ENCODE measurements around the gene ZNF530. TPM values are rescaled to one million over a fixed set of nuclear protein-coding genes. Genes with fewer than 3 reads are reported as not detected.

Gene ZNF530
- total and polyA plus RNA-seq, 2 donors from 2014 or later = 1.1 to 3.5 TPM

GRCh38 chr19:57560049-57560491, 39.6 kb upstream of the ZNF530 start:
- peak overlapping the region; percentile 13 to 77 (median 74) for H3K9ac ChIP-seq (ENCODE audit: low read length in 3 of 3)
- no peak overlapping the region for H3K27ac ChIP-seq (ENCODE audit: low read depth in 2 of 2, low read length in 2 of 2)
- peak overlapping the region; percentile 84 to 96 (median 85) for H3K4me3 ChIP-seq (ENCODE audit: low read length in 3 of 3)
- intact Hi-C loops (cut with DNase I) = no loop called here
- DNase-seq (peak in 4 of 5 donors; percentile 9 to 68 (median 50)), FAIRE-seq (no peak)
- H3K4me1 ChIP-seq (ENCODE audit: control insufficient read depth in 2 of 3, insufficient read depth in 2 of 3, low read depth in 1 of 3, low read length in 3 of 3) = peaks cover 5 to 15% (median 11%) of the 10 kb centered on the region in 3 donors
- no peak for TF ChIP-seq CTCF (IDR thresholded peaks at IDR 0.05; ENCODE audit: borderline replicate concordance, extremely low read depth, insufficient read depth)
- H3K36me3 ChIP-seq (ENCODE audit: control insufficient read depth in 2 of 3, insufficient read depth in 3 of 3, low read length in 3 of 3) = peaks cover 4 to 12% (median 9%) of the 10 kb centered on the region in 3 donors
- no peaks in the 10 kb centered on the region for H3K27me3 ChIP-seq (ENCODE audit: control insufficient read depth, insufficient read depth, low read length)
- H3K9me3 ChIP-seq (ENCODE audit: control insufficient read depth in 2 of 3, insufficient read depth in 1 of 3, low read length in 3 of 3) = peaks cover 0 to 12% (median 6%) of the 10 kb centered on the region in 3 donors

GRCh38 chr19:57563547-57563946, 36.1 kb upstream of the ZNF530 start:
- intact Hi-C loops (cut with DNase I) = no loop called here
- no peak for TF ChIP-seq CTCF (IDR thresholded peaks at IDR 0.05; ENCODE audit: borderline replicate concordance, extremely low read depth, insufficient read depth)
- H3K27ac ChIP-seq (ENCODE audit: low read depth in 2 of 2, low read length in 2 of 2) = no peak overlapping the region
- DNase-seq = no peak
- FAIRE-seq = no peak
- no peak overlapping the region for H3K9ac ChIP-seq (ENCODE audit: low read length in 3 of 3)
- no peak overlapping the region for H3K4me3 ChIP-seq (ENCODE audit: low read length in 3 of 3)
- H3K4me1 ChIP-seq (ENCODE audit: control insufficient read depth in 2 of 3, insufficient read depth in 2 of 3, low read depth in 1 of 3, low read length in 3 of 3) = peaks cover 2 to 8% (median 2%) of the 10 kb centered on the region in 3 donors
- peaks cover 0 to 39% (median 32%) of the 10 kb centered on the region in 3 donors for H3K9me3 ChIP-seq (ENCODE audit: control insufficient read depth in 2 of 3, insufficient read depth in 1 of 3, low read length in 3 of 3)
- H3K36me3 ChIP-seq (ENCODE audit: control insufficient read depth in 2 of 3, insufficient read depth in 3 of 3, low read length in 3 of 3) = no peaks in the 10 kb centered on the region
- H3K27me3 ChIP-seq (ENCODE audit: control insufficient read depth, insufficient read depth, low read length) = no peaks in the 10 kb centered on the region

GRCh38 chr19:57566396-57567265, 33.1 kb upstream of the ZNF530 start:
- Histone ChIP-seq H3K9me3 (ENCODE audit: control insufficient read depth in 2 of 3, insufficient read depth in 1 of 3, low read length in 3 of 3) (peaks cover 0 to 68% (median 40%) of the 10 kb centered on the region in 3 donors), H3K4me1 (ENCODE audit: control insufficient read depth in 2 of 3, insufficient read depth in 2 of 3, low read depth in 1 of 3, low read length in 3 of 3) (no peaks in the 10 kb centered on the region), H3K27me3 (ENCODE audit: control insufficient read depth, insufficient read depth, low read length) (no peaks in the 10 kb centered on the region), H3K27ac (ENCODE audit: low read depth in 2 of 2, low read length in 2 of 2) (no peak overlapping the region), H3K9ac (ENCODE audit: low read length in 3 of 3) (no peak overlapping the region), H3K4me3 (ENCODE audit: low read length in 3 of 3) (peak overlapping the region in 1 of 3 donors; percentile 10), H3K36me3 (ENCODE audit: control insufficient read depth in 2 of 3, insufficient read depth in 3 of 3, low read length in 3 of 3) (peaks cover 0 to 3% (median under 1%) of the 10 kb centered on the region in 3 donors)
- TF ChIP-seq CTCF (IDR thresholded peaks at IDR 0.05; ENCODE audit: borderline replicate concordance, extremely low read depth, insufficient read depth) = no peak
- DNase-seq (peak in 1 of 5 donors; percentile 30), FAIRE-seq (no peak)
- intact Hi-C loops (cut with DNase I) = no loop called here
